PC-3 (cell line): ENCODE measurements around the gene ANP32A.

Source experiments
- EZH2 ChIP-seq: fragments of 300-600 bp; sonication (generic); IDR thresholded peaks from one replicate; pipeline ENCODE4 v1.6.1; 2017; ENCODE audit warnings: antibody characterized with exemption, mild to moderate bottlenecking, low read length; ENCODE audit not compliant: unreplicated experiment
- TF ChIP-seq, protein P1 (sequence below): fragments of 300-600 bp; sonication (generic); conservative IDR thresholded peaks from 2 replicates; pipeline ENCODE4 v1.5.1; 2017; ENCODE audit warnings: antibody characterized with exemption, low read depth, mild to moderate bottlenecking, low read length

DNA sequence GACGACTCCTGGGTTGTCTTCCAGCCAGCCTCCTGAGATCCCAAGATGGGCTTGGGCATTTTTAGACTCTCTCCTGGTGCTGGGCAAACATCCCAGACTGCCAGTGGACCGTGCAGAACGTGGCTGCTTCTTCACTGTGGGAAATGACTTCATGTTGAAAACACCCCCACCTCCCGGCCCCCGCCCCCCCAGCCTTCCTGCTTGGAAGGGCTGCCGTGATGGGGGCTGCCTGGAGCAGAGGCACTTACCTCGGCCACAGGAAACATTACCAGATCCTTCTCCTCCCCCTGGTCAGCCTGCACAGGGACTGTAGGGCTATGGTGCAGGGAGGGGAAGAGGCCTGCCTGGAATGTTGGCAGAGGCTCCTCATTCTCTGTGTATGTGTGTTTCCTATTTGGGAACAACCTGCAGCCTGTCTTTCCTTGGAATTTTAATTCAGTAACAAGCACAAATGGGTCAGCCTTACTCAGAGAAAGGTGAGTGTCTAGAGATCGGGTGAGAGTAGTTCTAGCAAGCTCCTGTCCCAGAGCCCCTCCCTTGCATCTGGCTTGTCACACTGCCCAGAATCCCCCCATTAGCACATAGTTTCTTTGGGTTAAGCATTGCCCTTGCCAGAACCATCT lies 90.8 kb downstream of the ANP32A start:
- TF ChIP-seq EZH2 = no peak
- TF ChIP-seq, protein P1, sequence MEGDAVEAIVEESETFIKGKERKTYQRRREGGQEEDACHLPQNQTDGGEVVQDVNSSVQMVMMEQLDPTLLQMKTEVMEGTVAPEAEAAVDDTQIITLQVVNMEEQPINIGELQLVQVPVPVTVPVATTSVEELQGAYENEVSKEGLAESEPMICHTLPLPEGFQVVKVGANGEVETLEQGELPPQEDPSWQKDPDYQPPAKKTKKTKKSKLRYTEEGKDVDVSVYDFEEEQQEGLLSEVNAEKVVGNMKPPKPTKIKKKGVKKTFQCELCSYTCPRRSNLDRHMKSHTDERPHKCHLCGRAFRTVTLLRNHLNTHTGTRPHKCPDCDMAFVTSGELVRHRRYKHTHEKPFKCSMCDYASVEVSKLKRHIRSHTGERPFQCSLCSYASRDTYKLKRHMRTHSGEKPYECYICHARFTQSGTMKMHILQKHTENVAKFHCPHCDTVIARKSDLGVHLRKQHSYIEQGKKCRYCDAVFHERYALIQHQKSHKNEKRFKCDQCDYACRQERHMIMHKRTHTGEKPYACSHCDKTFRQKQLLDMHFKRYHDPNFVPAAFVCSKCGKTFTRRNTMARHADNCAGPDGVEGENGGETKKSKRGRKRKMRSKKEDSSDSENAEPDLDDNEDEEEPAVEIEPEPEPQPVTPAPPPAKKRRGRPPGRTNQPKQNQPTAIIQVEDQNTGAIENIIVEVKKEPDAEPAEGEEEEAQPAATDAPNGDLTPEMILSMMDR = no peak
